Activated naive CD4-positive, alpha-beta T cell treated with anti-CD3 and anti-CD28 coated beads, Interleukin-2, amount 50 U/mL, for 24 hours (primary cell): ENCODE data around the gene MDM2.

Experiments
- H3K27ac Mint-ChIP-seq: one replicate; pipeline ENCODE4 v1.8.0; 2021; ENCODE audit warnings: mild to moderate bottlenecking, mixed read lengths
- H3K27me3 Mint-ChIP-seq: one replicate; pipeline ENCODE4 v1.8.0; 2021; ENCODE audit warnings: mixed read lengths
- H3K36me3 Mint-ChIP-seq: one replicate; pipeline ENCODE4 v1.8.0; 2021; ENCODE audit warnings: mixed read lengths
- H3K4me1 Mint-ChIP-seq: one replicate; pipeline ENCODE4 v1.8.0; 2021; ENCODE audit warnings: mixed read lengths
- H3K4me3 Mint-ChIP-seq: one replicate; pipeline ENCODE4 v1.8.0; 2021; ENCODE audit warnings: mild to moderate bottlenecking, mixed read lengths
- H3K9me3 Mint-ChIP-seq: one replicate; pipeline ENCODE4 v1.8.0; 2021; ENCODE audit warnings: mixed read lengths

The MDM2 gene

GRCh38 chr12:68776976-68777610 lies 30.9 kb upstream of the MDM2 start:
- Mint-ChIP-seq H3K4me1 (peaks cover 18% of the 10 kb centered on the region), H3K4me3 (no peak overlapping the region), H3K9me3 (no peaks in the 10 kb centered on the region), H3K36me3 (peaks cover 6% of the 10 kb centered on the region), H3K27ac (no peak overlapping the region), H3K27me3 (no peaks in the 10 kb centered on the region)

GRCh38 chr12:68779280-68779679 lies 28.7 kb upstream of the MDM2 start:
- H3K27me3 Mint-ChIP-seq = no peaks in the 10 kb centered on the region
- no peaks in the 10 kb centered on the region for H3K9me3 Mint-ChIP-seq
- H3K27ac Mint-ChIP-seq = no peak overlapping the region
- peaks cover 8% of the 10 kb centered on the region for H3K36me3 Mint-ChIP-seq
- H3K4me1 Mint-ChIP-seq = no peaks in the 10 kb centered on the region
- H3K4me3 Mint-ChIP-seq = no peak overlapping the region

GRCh38 chr12:68780731-68781130 lies 27.2 kb upstream of the MDM2 start:
- Mint-ChIP-seq H3K36me3 (peaks cover 8% of the 10 kb centered on the region), H3K4me3 (no peak overlapping the region), H3K27me3 (no peaks in the 10 kb centered on the region), H3K4me1 (no peaks in the 10 kb centered on the region), H3K27ac (no peak overlapping the region), H3K9me3 (no peaks in the 10 kb centered on the region)

GRCh38 chr12:68781728-68782127 lies 26.2 kb upstream of the MDM2 start:
- Mint-ChIP-seq H3K9me3 (no peaks in the 10 kb centered on the region), H3K27me3 (no peaks in the 10 kb centered on the region), H3K4me3 (no peak overlapping the region), H3K36me3 (peaks cover 8% of the 10 kb centered on the region), H3K4me1 (no peaks in the 10 kb centered on the region), H3K27ac (no peak overlapping the region)

GRCh38 chr12:68784015-68784414 lies 24.0 kb upstream of the MDM2 start:
- Mint-ChIP-seq H3K27me3 (no peaks in the 10 kb centered on the region), H3K9me3 (no peaks in the 10 kb centered on the region), H3K4me1 (no peaks in the 10 kb centered on the region), H3K27ac (no peak overlapping the region), H3K4me3 (no peak overlapping the region), H3K36me3 (peaks cover 6% of the 10 kb centered on the region)

GRCh38 chr12:68785358-68785757 lies 22.6 kb upstream of the MDM2 start:
- Mint-ChIP-seq H3K4me3 (no peak overlapping the region), H3K27ac (no peak overlapping the region), H3K27me3 (no peaks in the 10 kb centered on the region), H3K36me3 (peaks cover 5% of the 10 kb centered on the region), H3K9me3 (no peaks in the 10 kb centered on the region), H3K4me1 (no peaks in the 10 kb centered on the region)

- no peaks in the 10 kb centered on the region for H3K9me3 Mint-ChIP-seq
- no peak overlapping the region for H3K27ac Mint-ChIP-seq
- no peaks in the 10 kb centered on the region for H3K27me3 Mint-ChIP-seq
- H3K4me3 Mint-ChIP-seq = no peak overlapping the region
- H3K36me3 Mint-ChIP-seq = peaks cover 5% of the 10 kb centered on the region
- H3K4me1 Mint-ChIP-seq = no peaks in the 10 kb centered on the region
These were observed 22.2 kb upstream of the MDM2 start for GRCh38 chr12:68785823-68786222.

GRCh38 chr12:68786929-68787328 lies 21.0 kb upstream of the MDM2 start:
- H3K36me3 Mint-ChIP-seq = peaks cover 3% of the 10 kb centered on the region
- H3K4me1 Mint-ChIP-seq = no peaks in the 10 kb centered on the region
- no peaks in the 10 kb centered on the region for H3K27me3 Mint-ChIP-seq
- H3K9me3 Mint-ChIP-seq = no peaks in the 10 kb centered on the region
- no peak overlapping the region for H3K4me3 Mint-ChIP-seq
- no peak overlapping the region for H3K27ac Mint-ChIP-seq

GRCh38 chr12:68788554-68789143 lies 19.3 kb upstream of the MDM2 start:
- H3K36me3 Mint-ChIP-seq = no peaks in the 10 kb centered on the region
- no peaks in the 10 kb centered on the region for H3K27me3 Mint-ChIP-seq
- no peak overlapping the region for H3K4me3 Mint-ChIP-seq
- no peaks in the 10 kb centered on the region for H3K9me3 Mint-ChIP-seq
- H3K4me1 Mint-ChIP-seq = no peaks in the 10 kb centered on the region
- H3K27ac Mint-ChIP-seq = no peak overlapping the region

GRCh38 chr12:68789144-68789878 lies 18.7 kb upstream of the MDM2 start:
- H3K36me3 Mint-ChIP-seq = no peaks in the 10 kb centered on the region
- no peak overlapping the region for H3K4me3 Mint-ChIP-seq
- no peaks in the 10 kb centered on the region for H3K9me3 Mint-ChIP-seq
- no peaks in the 10 kb centered on the region for H3K4me1 Mint-ChIP-seq
- no peak overlapping the region for H3K27ac Mint-ChIP-seq
- H3K27me3 Mint-ChIP-seq = no peaks in the 10 kb centered on the region

GRCh38 chr12:68790081-68790951 lies 17.7 kb upstream of the MDM2 start:
- Mint-ChIP-seq H3K9me3 (no peaks in the 10 kb centered on the region), H3K36me3 (no peaks in the 10 kb centered on the region), H3K4me3 (no peak overlapping the region), H3K4me1 (no peaks in the 10 kb centered on the region), H3K27ac (no peak overlapping the region), H3K27me3 (no peaks in the 10 kb centered on the region)

GRCh38 chr12:68790952-68791234 lies 17.1 kb upstream of the MDM2 start:
- H3K4me3 Mint-ChIP-seq = no peak overlapping the region
- H3K36me3 Mint-ChIP-seq = no peaks in the 10 kb centered on the region
- H3K27me3 Mint-ChIP-seq = no peaks in the 10 kb centered on the region
- H3K27ac Mint-ChIP-seq = no peak overlapping the region
- no peaks in the 10 kb centered on the region for H3K9me3 Mint-ChIP-seq
- no peaks in the 10 kb centered on the region for H3K4me1 Mint-ChIP-seq

GRCh38 chr12:68791897-68792481 lies 16.0 kb upstream of the MDM2 start:
- Mint-ChIP-seq H3K27ac (no peak overlapping the region), H3K9me3 (no peaks in the 10 kb centered on the region), H3K4me3 (no peak overlapping the region), H3K36me3 (no peaks in the 10 kb centered on the region), H3K4me1 (no peaks in the 10 kb centered on the region), H3K27me3 (no peaks in the 10 kb centered on the region)

- no peak overlapping the region for H3K27ac Mint-ChIP-seq
These were observed 15.0 kb upstream of the MDM2 start for GRCh38 chr12:68792952-68793351.

GRCh38 chr12:68793436-68793835 lies 14.5 kb upstream of the MDM2 start:
- Mint-ChIP-seq H3K36me3 (no peaks in the 10 kb centered on the region), H3K4me3 (no peak overlapping the region), H3K9me3 (no peaks in the 10 kb centered on the region), H3K27me3 (no peaks in the 10 kb centered on the region), H3K4me1 (no peaks in the 10 kb centered on the region), H3K27ac (no peak overlapping the region)

More at GRCh38 chr12:68792952-68793351, 15.0 kb upstream of the MDM2 start:
- Mint-ChIP-seq H3K4me3 (no peak overlapping the region), H3K36me3 (no peaks in the 10 kb centered on the region), H3K4me1 (no peaks in the 10 kb centered on the region), H3K9me3 (no peaks in the 10 kb centered on the region), H3K27me3 (no peaks in the 10 kb centered on the region)
